ENCODE data around the gene OSBP.
"Not testable (repeated sequence)": the region's sequence is repeated elsewhere in the genome, so short reads cannot be mapped to it uniquely, and the experiment has no call there.

Gene OSBP

GRCh38 chr11:59548309-59548656 is 67.3 kb downstream of the OSBP start:
- H3K4me3 ChIP-seq (ENCODE audit: low read depth, low read length), result no peak overlapping the region
- no peak for DNase-seq (ENCODE audit: low read depth)
- TF ChIP-seq CTCF (IDR thresholded peaks at IDR 0.05; ENCODE audit: insufficient read depth, low read depth, low read length, missing control alignments), result no peak

GRCh38 chr11:59547605-59548308 is 67.8 kb downstream of the OSBP start:
- DNase-seq (ENCODE audit: low read depth); H3K4me3 ChIP-seq (ENCODE audit: low read depth, low read length): not testable (repeated sequence)

GRCh38 chr11:59545179-59546020 is 70.2 kb downstream of the OSBP start:
- H3K4me3 ChIP-seq (ENCODE audit: low read depth, low read length), result no peak overlapping the region
- DNase-seq (ENCODE audit: low read depth), result no peak
- no peak for TF ChIP-seq CTCF (IDR thresholded peaks at IDR 0.05; ENCODE audit: insufficient read depth, low read depth, low read length, missing control alignments)

- H3K4me3 ChIP-seq (ENCODE audit: low read depth, low read length), result no peak overlapping the region
- TF ChIP-seq CTCF (IDR thresholded peaks at IDR 0.05; ENCODE audit: insufficient read depth, low read depth, low read length, missing control alignments), result no peak
- DNase-seq (ENCODE audit: low read depth), result no peak
These were observed 70.8 kb downstream of the OSBP start for GRCh38 chr11:59544869-59545178.

- not testable (repeated sequence) for DNase-seq (ENCODE audit: low read depth); H3K4me3 ChIP-seq (ENCODE audit: low read depth, low read length)
These were observed 71.9 kb downstream of the OSBP start for GRCh38 chr11:59543713-59544112.

- H3K4me3 ChIP-seq (ENCODE audit: low read depth, low read length), result no peak overlapping the region
- DNase-seq (ENCODE audit: low read depth), result no peak
- TF ChIP-seq CTCF (IDR thresholded peaks at IDR 0.05; ENCODE audit: insufficient read depth, low read depth, low read length, missing control alignments), result no peak
These were observed 73.3 kb downstream of the OSBP start for GRCh38 chr11:59542142-59542810.

GRCh38 chr11:59534676-59535075 is 80.9 kb downstream of the OSBP start:
- TF ChIP-seq CTCF (IDR thresholded peaks at IDR 0.05; ENCODE audit: insufficient read depth, low read depth, low read length, missing control alignments), result no peak

More at GRCh38 chr11:59534676-59535075, 80.9 kb downstream of the OSBP start:
- DNase-seq (ENCODE audit: low read depth), result no peak
- no peak overlapping the region for H3K4me3 ChIP-seq (ENCODE audit: low read depth, low read length)
